ENCODE data around the gene IGFBP3. TPM values are rescaled to one million over a fixed set of nuclear protein-coding genes. Genes with fewer than 3 reads are reported as not detected.
A peak's percentile ranks its signal among the peaks of the same experiment; 100 is the strongest.

IGFBP3 gene
- polyA plus RNA-seq, 12 donors: 193 to 451 (median 278) TPM; not detected in 1

GRCh38 chr7:45893996-45894664, 26.9 kb downstream of the IGFBP3 start:
- no peak for DNase-seq

- DNase-seq: no peak
Observed at GRCh38 chr7:45893374-45893995, 27.6 kb downstream of the IGFBP3 start.

GRCh38 chr7:45892407-45893035, 28.6 kb downstream of the IGFBP3 start:
- no peak for DNase-seq

DNA sequence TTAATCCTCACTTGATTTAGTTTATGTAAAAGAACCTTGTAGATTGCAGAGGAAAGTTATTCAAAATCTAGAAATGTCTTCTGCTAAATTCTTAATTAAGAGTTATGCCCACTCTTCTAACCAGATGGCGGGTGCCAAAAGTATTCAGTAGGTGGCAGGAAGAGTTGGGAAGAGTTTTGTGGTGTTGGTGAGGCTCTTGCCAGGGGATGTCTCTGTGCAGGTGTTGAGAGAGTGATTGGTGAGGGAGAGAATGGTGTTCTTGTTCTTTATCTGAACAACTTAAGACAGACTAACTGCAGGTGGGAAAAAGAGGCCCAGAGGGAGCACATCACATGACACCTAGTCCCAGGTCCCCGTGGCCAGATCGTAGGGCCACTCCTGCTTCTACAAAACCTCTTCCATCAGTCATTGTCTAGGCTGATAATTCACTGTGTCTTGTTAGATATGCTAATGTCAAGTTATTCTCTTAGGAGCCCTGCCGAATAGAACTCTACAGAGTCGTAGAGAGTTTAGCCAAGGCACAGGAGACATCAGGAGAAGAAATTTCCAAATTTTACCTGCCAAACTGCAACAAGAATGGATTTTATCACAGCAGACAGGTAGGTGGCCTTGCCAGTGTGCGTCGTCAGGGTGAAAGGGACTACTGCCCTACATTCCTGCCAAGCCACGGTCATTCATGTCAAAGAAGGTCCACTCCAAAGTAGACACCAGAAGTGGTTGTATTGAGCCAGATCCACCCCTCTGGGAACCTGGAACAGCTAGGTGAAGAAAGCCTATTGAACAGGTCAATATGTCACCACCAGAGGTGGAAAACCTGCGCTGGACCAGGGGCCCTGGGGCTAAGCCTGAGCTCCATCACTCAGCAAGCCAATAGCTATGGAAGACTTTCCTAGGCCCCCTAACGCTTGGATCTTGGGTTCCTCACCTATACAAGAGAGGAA, 29.3 kb downstream of the IGFBP3 start:
- DNase-seq: no peak

DNA sequence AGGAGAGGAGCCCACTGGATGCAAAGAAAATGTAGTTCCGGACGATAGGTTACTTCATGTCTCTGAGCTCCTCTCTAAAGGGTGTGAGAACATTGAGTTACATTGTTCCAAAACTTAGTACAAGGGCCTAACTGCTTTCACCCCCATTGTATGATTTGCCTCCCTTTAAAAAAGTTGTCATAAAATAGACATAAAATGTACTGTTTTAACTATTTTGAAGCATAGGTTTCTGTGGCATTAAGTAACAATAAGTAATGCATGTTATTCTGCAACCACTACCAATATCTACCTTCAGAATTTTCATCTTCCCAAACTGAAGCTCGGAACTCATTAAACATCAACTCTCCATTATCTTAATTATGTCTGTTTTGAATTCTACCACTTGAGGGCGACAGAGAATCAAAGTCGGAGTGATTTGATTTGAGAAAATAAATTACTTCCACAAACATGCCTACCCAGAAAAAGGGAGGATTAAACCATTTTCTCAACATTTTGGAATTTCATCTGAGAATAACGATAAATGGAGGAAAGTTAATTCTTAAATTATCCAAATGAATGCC, 30.1 kb downstream of the IGFBP3 start:
- DNase-seq: peak; percentile 59

DNA sequence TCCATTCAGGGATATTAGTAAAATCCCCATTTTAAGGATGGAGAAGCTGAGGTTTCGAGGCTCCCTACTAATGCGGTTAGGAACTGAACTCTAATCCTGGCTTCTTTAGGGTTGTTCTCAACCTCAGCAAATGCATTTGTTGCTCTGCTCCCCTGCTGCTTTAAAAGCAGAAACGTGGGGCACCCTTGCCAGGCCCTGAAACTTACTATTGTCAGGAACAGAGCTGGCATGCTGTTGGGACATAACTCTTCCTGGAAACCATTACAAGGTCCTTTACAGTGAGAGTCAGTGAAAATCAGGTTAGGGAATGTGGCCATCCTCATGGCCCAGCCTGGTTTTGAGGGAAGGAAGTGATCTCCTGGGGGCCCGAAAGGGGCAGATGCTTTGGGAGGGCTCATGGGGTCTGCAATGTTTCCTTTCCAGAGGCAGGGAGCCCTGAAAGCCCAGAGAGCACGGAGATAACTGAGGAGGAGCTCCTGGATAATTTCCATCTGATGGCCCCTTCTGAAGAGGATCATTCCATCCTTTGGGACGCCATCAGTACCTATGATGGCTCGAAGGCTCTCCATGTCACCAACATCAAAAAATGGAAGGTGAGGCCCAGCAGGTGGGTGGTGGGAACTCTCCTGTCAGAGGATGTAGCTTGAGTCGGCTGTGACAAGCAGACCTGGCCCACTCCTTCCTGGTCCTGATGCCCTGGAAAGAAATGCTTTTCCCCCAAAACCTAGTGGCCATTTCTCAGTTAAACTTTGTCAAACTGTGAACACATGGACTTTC, 30.8 kb downstream of the IGFBP3 start:
- no peak for DNase-seq

GRCh38 chr7:45889367-45890067, 31.6 kb downstream of the IGFBP3 start:
- no peak for DNase-seq

DNA sequence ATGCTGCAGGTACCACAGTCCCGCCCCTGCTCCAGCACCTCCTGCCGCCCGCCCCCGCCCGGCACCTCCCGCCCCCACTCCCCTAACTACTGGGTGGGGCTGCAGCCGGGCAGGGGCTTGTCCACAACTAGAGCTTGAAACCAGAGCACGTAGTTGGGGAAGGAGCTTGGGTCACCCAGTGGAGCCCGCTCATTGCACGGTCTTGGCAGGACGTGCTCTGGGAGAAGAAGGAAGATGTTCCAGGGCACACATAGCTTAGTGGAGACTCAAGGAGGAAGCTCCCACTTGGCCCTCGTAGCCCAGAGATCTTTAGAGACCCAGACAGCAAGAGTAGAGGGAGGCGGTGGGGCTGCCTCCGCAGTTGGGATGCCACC, 32.1 kb downstream of the IGFBP3 start:
- no peak for DNase-seq

GRCh38 chr7:45888185-45888992, 32.7 kb downstream of the IGFBP3 start, which contains the start of gene IGFBP1:
TSS of gene IGFBP1 (plus strand) at chr7:45888488. CDS start at chr7:45888653, 165 bp downstream.
- DNase-seq: no peak

GRCh38 chr7:45886931-45887667, 34.0 kb downstream of the IGFBP3 start:
- DNase-seq: no peak

DNA sequence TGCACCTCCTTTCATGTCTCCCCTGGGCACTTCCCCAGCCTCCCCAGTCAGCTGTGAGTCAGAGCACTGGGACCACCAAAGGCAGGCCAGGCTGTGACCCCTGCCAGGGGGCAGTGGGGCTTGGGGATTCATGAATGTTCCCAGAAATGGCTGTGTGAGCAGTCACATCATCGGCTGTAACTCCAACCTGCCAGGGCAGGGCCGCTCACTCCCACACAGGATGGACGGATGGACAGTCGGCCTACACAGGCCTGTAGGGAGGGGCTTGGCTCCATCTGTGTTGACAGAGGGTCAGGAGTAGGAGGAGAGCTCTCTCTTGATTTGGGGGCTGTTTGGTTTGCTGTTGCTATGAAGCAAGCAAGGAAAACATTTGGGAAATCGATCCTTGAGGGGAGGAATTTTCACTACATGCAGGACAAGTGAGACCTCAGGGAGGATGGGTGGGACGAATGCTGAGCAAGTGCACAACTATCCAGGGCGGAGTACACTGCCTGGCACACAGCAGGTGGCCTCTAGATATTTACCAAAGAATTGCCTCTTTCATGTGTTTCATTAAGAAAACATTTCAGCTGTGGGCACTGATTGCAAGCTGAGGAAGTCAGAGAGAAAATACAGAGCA, 35.7 kb downstream of the IGFBP3 start:
- DNase-seq: no peak

DNA sequence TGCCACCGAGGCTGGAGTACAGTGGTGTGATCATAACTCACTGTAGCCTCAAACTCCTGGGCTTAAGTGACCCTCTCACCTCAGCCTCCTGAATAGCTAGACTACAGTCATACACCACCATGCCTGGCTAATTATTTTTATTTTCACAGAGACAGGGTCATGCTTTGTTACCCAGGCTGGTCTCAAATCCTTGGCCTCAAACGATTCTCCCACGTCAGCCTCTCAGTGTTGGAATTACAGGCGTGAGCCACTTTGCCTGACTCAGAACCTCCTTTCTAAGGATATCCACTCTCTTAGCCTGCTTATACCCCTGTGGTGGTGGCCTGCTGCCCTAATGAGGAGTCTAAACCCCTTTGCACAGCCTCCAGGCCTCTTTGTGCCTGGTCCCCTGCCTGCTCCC, 36.9 kb downstream of the IGFBP3 start:
- no peak for DNase-seq

- no peak for DNase-seq
Observed at GRCh38 chr7:45882465-45882810, 38.6 kb downstream of the IGFBP3 start.

- DNase-seq: no peak
Observed at GRCh38 chr7:45881759-45882464, 39.2 kb downstream of the IGFBP3 start.

- no peak for DNase-seq
Observed at GRCh38 chr7:45881280-45881758, 39.8 kb downstream of the IGFBP3 start.

GRCh38 chr7:45880433-45880860, 40.6 kb downstream of the IGFBP3 start:
- no peak for DNase-seq

DNA sequence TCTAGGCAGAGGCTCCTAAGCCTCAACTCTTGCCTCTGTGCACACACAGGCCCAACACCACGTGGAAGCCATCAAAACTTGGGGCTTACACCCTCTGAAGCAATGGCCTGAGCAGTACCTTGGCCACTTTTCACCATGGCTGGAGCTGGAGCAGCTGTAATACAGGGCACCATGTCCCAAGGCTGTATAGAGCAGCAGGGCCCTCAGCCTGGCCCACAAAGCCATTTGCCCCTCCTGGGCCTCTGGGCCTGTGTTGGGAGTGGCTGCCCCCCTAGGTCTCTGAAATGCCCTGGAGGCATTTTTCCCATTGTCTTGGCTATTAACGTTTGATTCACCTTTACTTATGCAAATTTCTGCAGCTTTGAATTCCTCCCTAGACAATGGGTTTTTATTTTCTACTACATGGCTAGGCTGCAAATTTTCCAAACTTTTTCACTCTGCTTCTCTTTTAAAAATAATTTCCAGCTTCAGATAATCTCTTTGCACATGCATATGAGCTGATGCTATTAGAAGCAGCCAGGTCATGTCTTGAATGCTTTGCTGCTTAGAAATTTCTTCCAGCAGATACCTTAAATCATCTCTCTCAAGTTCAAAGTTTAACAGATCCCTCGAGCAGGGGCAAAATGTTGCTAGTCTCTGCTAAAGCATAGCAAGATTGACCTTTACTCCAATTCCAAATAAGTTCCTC, 42.5 kb downstream of the IGFBP3 start:
- no peak for DNase-seq

Data from muscle of arm (tissue), 12 donors.